Stimulated activated CD8-positive, alpha-beta memory T cell treated with anti-CD3 and anti-CD28 coated beads, Interleukin-7, amount 100 ng/mL, for 1 hour (primary cell): ENCODE measurements around the gene FCAMR.

ENCODE experiments used
- DNase-seq, 2 donors: peaks; one replicate each; pipeline ENCODE4 v3.0.0-alpha.2; 2020; ENCODE audit warnings: low read depth in 2 of 2

Gene FCAMR, protein sequence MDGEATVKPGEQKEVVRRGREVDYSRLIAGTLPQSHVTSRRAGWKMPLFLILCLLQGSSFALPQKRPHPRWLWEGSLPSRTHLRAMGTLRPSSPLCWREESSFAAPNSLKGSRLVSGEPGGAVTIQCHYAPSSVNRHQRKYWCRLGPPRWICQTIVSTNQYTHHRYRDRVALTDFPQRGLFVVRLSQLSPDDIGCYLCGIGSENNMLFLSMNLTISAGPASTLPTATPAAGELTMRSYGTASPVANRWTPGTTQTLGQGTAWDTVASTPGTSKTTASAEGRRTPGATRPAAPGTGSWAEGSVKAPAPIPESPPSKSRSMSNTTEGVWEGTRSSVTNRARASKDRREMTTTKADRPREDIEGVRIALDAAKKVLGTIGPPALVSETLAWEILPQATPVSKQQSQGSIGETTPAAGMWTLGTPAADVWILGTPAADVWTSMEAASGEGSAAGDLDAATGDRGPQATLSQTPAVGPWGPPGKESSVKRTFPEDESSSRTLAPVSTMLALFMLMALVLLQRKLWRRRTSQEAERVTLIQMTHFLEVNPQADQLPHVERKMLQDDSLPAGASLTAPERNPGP

GRCh38 chr1:206970446-206970845 is at the start of gene FCAMR:
TSS of gene FCAMR (minus strand) at chr1:206970460. CDS start at chr1:206970125, 335 bp downstream.
- DNase-seq, result no peak

- DNase-seq, result no peak
Measured at GRCh38 chr1:207019661-207020060, 49.4 kb upstream of the FCAMR start.

DNA sequence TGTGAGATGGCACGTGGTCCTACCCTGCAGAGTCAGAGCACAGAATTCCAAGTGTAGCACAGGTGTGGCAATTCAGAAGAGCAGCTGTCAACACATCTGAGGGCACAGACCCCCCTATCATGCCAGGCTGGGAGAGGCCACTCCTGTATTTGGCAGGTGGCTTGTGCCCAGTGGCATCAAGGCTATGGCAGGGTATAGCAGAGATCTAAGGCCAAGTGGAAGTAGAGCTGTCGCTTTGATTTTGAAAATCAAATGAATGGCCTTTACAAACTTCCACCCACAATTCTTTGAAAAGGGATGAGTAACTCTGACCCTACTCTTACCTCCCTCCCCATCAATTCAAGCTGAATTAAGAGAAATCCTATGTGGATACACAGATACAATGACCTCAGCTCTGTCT is 48.9 kb upstream of the FCAMR start:
- no peak for DNase-seq

- no peak for DNase-seq
Measured at GRCh38 chr1:207018707-207019106, 48.4 kb upstream of the FCAMR start.

DNA sequence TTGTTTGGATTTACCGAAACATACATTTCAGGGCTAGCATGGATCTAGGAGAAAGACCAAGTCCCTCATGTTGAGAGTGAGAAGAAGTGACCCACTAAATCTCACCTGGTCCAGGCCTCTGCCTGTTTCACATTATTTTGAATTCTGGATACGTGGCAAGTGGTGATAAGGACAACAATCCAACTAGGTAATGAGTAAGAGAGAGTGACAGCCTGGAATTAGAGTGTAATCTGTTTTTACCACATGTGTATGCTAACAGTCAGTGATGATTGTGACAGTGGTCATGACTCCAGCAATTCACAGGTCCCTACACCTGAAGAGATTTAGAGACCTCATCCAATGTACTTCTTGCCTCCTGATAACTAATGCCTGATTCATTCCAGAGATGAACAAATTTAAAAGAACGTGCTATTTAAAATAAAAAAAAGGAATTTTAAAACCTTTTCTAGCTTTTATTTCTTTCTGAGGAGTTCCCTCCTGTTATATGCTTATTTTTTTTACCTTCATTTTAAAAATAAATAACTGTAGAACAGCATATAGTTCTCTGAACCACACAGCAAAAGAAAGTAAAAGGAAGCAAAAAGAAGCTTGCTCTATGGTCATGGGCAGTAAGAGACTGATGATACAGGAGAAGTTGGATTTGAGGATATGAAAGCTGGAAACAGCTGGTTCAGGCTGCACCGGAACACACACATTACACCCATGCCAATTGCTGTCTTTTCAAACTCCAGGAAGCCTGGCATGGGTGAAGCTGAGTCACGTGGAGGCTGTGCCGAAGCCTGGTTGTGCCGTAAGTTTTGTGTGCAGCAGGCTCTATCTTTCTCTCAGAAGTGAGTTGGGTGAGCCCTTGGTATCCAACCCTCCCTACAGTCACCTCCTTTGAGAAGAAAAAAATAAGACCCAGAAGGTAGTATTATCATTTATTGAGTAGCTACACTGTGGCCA is 47.6 kb upstream of the FCAMR start:
- DNase-seq, result no peak

DNA sequence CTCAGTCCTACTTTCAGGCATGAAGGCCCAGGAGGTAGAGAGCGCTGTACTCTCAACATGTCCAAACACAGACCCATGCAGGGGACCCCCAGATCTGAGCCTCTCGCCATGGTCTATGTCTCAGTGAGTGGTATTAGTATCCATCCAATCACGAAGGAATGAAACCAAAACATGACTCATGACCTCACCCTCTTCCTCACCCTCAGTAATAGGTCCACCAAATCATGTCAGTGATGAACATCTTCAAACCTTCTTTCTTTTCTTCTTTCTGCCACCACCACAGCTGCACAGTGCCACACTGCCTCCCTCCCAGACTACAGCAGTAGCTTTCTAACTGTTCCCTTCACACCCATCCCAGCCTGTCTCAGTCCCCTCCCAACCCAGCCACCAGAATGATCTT is 45.5 kb upstream of the FCAMR start:
- no peak for DNase-seq

DNA sequence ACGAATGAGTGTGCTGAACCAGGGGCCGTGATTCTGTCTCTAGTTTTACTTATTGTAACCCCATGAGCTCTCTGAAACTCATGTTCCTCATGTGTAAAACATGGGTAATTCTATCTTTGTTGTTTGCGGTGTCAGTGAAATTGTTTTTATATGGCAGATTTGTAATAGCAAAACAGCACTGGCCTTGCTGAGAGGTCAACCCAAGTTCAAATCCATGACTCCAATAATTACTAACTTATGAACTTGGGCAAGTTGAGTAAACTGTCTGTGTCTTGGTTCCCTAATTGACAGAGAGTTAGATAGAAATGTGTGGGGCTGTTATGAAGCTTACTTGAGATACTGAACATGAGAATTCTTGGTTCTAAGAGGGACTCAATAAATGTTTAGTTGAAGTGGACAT is 44.5 kb upstream of the FCAMR start:
- no peak for DNase-seq

DNA sequence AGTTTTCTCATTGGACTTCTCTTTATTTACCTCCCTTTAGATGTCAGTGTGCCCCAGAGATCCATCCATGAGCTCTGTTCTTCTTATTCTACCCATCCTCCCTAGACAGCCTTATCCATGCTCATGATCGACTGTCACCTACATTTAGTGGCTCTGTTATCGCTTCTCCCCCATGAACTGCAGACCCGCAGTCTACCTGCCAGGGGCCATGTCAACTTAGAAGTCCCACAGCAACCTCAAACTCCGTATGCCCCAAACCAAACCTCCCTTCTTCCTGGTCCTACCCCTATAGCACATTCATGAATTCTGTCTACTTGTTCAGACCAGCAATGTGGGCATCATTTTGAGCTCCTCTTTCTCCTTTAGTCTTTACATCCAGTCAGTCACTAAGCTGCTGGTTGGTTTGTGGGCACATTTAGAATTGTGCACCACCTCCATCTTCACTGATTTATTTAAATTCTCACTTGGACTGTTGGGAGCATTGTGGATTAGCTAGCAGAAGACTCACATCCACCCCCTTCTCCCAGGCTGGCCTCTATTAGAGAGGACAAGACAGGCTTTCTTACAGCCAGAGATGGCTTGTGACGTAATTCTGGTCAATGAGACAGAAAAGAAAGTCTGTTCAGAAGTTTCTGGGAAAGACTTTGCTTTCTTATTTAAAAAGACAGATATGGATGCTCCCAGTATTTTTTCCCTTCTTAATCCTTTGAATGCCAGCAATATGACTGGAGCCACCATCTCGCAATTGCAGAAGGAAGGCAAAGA is 43.2 kb upstream of the FCAMR start:
- DNase-seq, result no peak

DNA sequence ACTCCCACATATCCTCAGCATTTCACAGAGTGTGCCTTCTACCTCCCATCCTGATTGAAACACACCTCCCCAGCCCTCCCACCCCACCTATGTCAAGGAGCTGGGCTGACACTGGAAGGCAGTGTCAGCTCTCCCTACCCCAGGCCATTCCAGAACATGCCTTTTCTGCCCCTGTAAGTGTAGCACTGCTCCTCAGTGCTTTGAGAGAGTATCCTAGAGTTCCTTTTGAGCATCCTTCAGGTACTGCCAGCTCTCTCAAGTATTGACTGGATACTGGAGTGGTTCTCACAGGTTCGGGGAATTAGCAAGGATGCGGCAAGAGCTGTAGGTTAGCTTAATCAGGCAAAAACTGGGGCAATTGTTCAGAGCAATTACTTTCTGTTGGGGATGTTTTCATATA is 40.5 kb upstream of the FCAMR start:
- DNase-seq, result no peak

DNA sequence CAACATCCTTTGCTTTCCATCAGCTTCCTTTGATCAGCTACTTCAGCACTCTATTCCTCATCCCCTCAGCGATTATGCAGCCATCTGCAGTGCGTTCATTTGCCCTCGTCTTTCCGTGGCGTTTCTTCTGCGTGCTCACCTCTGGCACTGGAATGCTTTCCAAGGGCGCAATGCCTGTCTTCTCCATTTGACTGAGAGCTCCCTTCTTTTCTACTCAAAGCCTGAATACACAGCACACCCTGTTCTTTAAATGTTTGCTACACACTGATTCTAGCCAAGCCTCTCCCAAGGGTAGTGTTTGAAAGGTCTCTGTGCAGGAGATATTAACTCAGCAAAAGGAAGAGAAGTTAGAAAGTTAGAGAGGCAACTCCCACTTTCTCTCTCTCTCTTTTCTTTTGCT is 39.7 kb upstream of the FCAMR start:
- no peak for DNase-seq

- no peak for DNase-seq
Measured at GRCh38 chr1:207009182-207009850, 39.1 kb upstream of the FCAMR start.

DNA sequence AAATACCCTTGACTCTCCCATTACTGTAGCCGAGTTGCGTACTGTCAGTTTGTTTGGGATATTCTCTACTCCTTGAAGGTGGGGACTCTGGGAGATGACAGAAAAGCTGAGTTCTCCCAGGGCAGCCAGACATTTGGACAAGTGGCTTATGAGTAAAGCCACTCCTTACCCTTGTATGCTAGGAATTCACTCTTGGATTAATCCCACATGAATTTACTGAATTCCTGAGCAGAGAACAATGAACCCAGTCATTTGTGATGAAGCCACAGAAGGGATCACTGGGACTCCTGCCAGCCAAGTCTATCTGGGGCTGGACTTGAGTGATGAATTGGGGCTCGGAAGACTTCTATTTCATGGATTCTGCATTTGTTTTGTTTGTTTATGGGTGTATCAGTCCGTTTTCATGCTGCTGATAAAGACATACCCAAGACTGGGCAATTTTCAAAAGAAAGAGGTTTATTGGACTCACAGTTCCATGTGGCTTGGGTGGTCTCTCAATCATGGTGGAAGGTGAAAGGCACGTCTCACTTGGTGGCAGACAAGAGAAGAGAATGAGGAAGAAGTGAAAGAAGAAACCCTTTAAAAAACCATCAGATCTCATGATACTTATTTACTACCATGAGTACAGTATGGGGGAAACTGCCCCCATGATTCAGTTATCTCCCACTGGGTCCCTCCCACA is 37.2 kb upstream of the FCAMR start:
- no peak for DNase-seq

- DNase-seq, result no peak
Measured at GRCh38 chr1:207006914-207007313, 36.7 kb upstream of the FCAMR start.

GRCh38 chr1:207006083-207006482 is 35.8 kb upstream of the FCAMR start:
- no peak for DNase-seq

DNA sequence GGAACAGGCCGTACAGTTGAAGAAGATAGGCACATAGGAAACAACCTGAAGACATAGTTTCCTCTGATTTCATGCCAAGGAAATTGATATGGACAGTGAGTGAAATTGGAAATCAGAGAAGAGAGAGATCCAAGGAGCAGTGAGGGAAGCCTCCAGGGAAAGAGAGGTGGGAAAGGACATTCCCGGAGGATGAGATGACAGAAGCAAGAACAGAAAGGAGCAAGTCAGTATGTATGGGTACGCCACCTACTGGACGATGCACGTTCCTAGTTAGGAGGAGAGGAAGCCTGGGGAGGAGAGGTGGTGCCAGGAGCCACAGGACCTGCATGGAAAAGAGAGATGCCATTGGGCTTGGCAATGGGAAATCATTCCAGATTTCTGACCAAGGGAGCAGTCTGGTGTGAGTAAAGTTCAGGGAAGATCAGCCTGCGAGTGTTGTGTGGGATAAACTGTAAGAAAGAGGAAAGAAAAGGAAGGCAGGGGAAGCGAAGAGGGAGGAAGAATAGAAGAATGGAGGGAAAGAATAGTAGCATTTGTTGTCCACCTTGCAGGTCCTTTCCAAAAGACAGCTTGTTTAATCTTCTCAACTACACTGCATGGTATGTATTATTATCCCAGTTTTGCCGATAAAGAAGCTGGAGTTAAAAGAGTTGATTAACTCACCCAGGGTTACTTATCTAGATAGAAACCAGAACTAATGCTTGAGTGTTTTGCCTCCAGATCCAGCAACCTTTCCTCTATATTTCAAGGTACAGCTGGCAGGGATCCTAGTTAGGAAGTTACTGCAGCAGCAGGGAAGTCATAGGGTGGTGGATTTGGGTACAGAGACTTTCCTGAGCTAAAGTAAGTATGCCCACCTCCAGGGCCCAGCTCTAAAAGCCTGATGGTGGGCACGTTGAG is 34.9 kb upstream of the FCAMR start:
- no peak for DNase-seq

- DNase-seq, result no peak
Measured at GRCh38 chr1:207003210-207003609, 33.0 kb upstream of the FCAMR start.

GRCh38 chr1:207002724-207003146 is 32.5 kb upstream of the FCAMR start:
- DNase-seq, result no peak

GRCh38 chr1:207001492-207002245 is 31.4 kb upstream of the FCAMR start:
- no peak for DNase-seq
